Thyroid gland (tissue), 4 donors: ENCODE results near the gene GEN1.

Experiments
- CTCF ChIP-seq, 6 experiments: fragments of 200-600 bp in 3 of 6; fragments of 450-650 bp in 3 of 6; sonication (generic) in 3 of 6; IDR thresholded peaks; one replicate each; pipeline ENCODE4 v1.5.1; 2016 to 2019; ENCODE audit warnings: antibody characterized with exemption in 6 of 6, mild to moderate bottlenecking in 2 of 6, inconsistent platforms in 1 of 6, moderate library complexity in 1 of 6
- POLR2A ChIP-seq, 2 donors: fragments of 450-650 bp; IDR thresholded peaks; one replicate each; pipeline ENCODE4 v1.6.1; 2017; ENCODE audit warnings: antibody characterized with exemption in 2 of 2, mild to moderate bottlenecking in 2 of 2, moderate library complexity in 1 of 2

- no peak for TF ChIP-seq CTCF (IDR thresholded peaks at IDR 0.05)
- TF ChIP-seq POLR2A (IDR thresholded peaks at IDR 0.05): no peak
These were observed 25.7 kb upstream of the GEN1 start for GRCh38 chr2:17728210-17728609.
